ENCODE data around the gene PRTN3.
"Not testable (repeated sequence)": the region's sequence is repeated elsewhere in the genome, so short reads cannot be mapped to it uniquely, and the experiment has no call there.

PRTN3 gene

DNA sequence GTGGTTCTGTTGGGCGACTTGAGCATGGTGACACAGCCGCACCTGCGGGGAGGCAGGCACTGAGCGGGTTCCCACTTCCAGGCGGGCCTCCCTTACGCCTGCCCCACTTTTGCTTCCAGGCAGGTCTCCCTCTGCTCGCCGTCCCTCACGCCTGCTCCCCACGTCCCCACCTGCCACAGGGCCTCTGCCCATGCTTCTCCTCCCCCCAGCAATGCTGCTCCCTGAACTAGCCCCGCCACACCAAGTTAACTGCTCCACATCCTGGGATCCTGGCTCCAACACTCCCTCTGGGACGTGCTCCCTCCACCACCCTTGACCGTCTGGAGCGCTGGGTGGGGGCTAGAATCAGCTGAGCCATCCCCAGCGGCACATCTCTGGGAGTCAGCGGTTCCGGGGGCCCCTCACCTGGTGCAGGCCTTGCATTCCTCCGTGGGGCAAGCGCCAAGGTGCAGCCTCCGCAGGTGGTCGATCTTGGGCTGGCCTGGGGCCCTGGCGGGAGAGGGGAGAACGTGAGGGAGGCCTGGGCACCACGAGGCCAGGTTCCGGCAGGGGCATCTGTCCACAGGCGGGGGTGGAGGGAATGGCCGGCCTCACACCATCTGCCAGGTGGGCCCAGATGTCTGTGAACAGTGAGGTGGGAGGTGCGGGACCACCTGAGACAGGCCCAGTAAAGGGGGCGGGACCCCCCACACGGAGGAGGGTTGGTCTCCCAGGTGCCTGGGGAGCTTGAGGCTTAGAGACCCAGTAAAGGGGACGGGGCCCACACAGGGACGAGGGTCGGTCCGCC is 27.9 kb downstream of the PRTN3 start:
- no peak for DNase-seq

DNA sequence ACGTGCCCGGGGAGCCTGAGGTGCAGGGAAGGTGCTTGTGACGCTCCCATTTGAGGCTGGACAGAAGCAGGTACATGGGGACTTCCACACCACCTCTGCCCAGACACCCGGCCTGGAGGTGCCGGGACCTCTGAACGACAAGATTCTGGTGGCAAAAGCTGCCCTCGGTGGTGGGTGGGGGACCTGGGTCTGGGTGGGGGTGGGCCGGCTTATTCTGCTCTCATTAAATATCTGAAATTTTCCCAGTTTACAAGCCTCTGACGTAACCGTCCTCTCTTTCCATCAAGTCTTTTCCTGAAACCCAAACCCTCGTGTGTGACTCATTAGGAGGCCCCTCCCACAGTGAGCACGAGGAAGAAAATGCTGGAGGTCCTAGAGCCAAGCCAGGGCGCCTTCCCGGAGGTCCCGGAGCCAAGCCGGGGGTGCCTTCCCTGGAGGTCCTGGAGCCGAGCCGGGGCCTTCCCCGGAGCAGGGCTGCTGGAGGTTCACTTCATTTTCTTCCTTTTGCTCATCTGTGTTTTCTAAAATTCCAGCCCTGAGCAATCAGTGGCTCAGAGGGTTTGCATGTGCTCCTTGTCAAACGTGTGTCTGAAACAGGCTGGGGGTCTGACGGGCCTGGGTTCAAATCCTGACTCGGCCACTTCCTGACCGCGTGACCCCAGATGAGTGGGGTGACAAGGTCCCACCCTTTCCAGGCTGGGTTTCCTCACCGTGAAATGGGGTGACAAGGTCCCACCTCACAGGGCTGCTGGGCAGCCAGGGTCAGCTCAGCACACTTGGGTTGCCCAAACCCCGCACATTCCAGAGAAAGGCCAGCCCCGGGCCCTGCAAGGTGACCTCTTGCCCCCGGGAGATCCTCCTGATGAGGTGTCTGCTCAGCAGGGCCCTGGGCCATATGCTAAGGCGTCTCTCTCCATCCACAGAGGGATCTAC is 28.7 kb downstream of the PRTN3 start:
- DNase-seq, result no peak

DNA sequence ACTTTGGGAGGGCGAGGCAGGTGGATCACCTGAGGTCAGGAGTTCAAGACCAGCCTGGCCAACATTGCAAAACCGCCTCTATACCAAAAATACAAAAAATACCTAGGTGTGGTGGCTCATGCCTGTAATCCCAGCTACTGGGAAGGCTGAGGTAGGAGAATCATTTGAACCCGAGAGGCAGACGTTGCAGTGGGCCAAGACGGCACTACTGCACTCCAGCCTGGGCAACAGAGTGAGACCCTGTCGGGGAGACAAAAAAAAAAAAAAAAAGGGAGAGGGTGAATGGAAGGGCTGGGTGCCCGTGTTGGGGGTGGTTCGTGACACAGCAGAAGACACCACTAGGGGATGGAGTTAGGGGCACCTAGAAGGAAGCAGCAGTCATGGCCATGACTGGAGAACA is 29.5 kb downstream of the PRTN3 start:
- no peak for DNase-seq

DNA sequence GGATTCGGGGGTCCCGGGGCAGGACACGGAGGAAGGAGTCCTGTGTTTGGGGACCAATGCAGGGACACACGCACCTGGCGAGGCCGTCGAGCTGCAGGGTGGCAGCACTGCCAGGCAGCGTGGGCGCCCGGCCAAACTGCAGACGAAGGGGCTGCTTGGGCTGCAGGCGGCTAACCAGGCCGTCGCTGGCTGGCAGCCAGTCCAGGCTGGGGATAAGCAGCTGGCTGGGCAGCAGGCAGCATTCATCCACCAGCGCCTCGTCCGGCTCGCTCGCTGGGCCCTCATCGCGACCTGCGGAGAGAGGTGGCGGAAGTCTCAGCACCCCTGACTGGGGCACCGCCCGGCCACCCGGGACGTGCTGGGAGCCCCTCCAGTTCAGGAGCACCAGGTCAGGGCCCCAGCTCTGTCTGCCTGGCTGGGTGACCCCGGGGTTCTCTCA is 30.2 kb downstream of the PRTN3 start:
- no peak for DNase-seq

DNA sequence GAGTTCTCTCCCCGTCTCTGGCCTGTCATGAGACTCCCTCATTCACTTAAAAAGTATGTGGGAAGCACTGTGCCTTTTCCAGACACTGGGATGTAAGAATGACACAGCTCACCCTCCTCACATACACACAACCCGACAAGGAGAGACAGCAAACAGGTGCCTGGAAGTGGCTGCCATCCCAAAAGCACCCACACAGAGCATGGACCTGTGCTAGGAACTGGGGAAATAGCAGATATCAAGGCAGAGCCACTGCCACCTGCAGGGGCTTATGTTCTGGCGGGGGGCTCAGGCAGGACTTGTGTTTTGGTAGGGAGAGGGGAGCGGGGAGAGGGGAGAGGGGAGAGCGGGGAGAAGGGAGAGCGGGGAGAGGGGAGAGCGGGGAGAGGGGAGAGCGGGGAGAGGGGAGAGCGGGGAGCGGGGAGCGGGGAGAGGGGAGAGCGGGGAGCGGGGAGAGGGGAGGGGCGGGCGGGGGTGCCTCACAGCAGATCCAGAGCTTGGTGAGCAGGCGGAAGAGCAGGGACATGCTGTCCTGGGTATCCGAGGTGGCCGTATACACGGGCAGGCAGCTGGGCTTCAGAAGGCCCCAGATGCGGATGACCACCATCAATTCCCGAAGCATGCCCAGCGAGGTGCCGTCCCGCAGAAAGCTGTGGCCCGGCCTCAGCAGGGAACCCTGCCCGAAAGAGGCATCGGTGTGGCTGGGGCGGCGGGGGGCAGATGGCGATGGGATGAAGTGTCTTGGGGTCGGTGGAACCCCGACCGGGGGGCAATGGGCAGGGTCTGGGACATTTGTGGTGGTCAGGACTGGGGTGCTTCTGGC is 30.9 kb downstream of the PRTN3 start:
- no peak for DNase-seq

DNA sequence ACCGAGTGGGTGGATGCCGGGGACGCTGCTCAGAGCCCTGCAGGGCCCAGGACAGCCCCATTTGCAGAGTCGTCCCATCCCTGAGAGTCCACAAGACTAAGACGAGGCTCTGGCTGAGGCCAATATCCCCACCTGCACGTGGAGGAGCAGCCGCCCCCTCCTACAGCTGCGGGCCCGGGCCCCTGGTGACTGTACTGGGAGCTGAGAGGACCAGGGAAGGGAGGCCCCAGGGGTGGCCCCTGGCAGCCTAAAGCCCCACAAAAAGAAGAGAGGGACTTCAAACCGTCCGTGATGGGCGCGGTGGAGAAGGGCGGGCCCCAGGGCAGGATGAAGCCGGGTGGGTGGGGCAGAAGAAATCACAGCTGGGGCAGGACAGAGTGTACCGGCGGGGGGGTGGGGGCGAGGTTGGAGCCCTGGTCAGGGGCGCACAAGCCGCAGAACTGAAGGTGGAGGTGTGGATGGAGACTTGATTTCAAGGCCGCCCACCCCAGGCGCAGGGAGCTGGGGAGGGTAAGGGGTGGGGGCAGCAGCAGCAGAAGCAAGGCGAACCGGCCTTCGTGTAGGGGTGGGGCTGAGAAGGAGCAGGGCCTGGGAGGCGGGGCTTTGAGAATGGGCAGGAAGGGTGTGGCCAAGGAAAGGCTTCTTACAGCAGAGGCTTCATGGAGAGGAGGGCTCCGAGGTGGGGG is 31.6 kb downstream of the PRTN3 start:
- peak; percentile 80 for DNase-seq

DNA sequence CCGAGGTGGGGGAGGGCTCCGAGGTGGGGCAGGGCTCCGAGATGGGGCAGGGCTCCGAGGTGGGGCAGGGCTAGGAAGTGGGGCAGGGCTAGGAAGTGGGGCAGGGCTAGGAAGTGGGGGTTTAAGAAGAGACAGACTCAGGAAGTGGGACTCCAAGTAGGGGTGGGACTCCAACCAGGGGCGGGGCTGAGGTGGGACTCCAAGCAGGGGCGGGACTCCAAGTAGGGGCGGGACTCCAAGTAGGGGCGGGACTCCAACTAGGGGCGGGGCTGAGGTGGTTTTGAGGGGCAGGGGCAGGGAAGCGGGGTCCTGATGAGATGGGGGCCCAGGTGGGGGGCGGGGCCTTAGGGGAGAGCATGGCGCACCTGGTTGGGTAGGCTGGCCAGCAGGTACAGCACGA is 32.3 kb downstream of the PRTN3 start:
- DNase-seq, result peak; percentile 82

DNA sequence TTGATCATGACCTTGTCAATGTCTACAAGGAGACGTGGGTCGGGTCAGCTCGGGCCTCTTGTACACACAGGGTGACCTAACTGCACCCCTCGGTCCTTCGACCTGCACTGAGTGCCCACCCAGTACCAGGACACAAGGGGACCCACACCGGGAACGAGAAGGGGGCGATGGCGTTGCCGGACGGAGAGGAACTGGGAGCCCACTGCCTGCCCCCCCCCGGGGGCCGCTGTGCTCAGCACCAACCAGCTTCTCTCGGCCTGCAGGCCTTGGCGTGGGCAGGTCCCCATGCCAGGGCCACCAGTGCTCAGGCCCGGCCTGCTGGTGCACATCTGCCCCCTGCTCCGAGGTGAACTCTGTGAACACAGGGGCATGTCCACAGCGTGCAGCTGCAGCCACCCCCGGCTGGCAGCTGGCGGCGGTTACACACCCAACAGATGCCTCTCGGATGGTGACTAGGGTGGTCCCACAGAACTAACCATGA is 32.8 kb downstream of the PRTN3 start:
- DNase-seq, result no peak

DNA sequence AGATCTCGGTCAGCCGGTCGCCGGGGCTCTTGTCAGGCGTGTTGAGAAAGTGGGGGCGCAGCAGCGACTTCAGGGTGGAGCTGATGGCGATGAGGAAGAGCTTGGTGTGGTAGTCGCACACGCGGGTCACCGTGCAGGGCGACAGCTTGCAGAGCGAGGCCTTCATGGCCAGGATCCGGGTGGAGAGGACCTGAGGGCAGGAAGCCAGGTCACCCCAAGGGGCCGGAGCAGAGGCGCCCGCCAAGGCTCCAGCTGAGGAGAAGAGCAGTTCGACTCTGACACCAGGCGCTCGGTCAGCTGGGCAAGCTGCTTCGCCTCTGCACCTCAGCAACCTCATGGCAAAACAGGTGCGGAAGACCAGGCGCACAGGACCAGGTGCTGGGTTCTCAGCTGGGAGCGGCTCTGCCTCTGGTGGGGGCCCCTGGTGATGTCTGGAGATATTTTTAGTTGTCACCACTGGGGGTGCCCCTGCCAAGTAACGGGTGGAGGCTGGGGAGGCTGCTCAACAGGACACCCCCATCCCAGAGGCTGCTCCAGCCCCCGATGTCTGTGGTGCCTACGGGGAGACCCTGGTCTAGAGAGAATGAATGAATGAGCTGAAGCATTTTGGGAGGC is 34.6 kb downstream of the PRTN3 start:
- DNase-seq, result no peak

DNA sequence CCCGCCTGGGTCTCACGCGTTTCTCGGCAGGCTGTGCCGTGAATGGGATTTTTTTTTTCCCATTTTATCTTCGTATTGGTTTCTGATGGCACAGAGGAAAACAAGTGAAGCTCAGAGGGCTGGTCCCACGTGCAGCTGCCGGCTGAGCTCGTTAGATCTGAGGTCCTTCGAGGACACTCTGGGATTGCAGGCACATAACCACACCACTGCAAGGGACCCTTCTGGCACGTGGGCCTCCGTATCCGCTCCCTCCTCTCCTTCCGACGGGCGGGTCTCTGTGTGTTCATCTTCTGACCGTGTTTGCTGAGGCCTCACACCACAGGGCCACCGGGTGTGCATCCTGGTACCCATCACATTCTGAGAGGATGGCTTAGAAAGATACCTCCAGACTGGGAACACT is 35.3 kb downstream of the PRTN3 start:
- DNase-seq, result no peak

DNA sequence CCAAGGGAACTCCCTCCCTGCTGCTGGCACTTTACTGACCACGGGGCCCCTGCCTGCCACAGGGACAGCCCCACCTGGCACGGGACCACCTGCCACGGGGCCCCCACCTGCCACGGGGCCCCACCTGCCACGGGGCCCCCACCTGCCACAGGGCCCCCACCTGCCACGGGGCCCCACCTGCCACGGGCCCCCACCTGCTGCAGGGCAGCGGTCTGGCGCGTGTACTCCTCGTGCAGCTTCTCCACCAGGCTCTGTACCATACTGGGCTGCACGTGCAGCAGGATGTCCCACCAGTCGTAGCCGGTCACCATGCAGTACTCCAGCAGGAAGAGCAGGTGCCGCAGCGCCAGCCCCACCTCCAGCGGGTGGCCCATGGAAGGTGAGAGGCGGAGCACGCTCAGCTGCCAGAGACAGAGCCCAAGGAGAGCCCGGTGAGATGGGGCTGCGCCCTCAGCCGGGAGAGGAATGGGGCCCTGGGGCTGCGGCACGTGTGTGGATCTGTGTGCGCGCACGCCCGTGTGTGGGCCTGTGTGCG is 36.0 kb downstream of the PRTN3 start:
- no peak for DNase-seq

DNA sequence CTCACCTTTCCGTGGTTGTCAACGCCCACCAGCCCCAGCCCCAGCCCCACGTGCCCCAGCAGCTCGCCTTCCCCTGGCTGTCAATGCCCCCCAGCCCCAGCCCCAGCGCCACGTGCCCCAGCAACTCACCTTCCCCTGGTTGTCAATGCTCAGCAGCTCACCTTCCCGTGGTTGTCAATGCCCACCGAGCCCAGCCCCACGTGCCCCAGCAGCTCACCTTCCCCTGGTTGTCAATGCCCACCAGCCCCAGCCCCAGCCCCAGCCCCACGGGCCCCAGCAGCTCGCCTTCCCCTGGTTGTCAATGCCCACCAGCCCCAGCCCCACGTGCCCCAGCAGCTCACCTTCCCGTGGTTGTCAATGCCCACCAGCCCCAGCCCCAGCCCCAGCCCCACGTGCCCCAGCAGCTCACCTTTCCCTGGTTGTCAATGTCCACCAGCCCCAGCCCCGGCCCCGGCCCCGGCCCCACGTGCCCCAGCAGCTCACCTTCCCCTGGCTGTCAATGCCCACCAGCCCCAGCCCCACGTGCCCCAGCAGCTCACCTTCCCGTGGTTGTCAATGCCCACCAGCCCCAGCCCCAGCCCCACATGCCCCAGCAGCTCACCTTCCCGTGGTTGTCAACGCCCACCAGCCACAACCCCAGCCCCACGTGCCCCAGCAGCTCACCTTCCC is 37.3 kb downstream of the PRTN3 start:
- not testable (repeated sequence) for DNase-seq

DNA sequence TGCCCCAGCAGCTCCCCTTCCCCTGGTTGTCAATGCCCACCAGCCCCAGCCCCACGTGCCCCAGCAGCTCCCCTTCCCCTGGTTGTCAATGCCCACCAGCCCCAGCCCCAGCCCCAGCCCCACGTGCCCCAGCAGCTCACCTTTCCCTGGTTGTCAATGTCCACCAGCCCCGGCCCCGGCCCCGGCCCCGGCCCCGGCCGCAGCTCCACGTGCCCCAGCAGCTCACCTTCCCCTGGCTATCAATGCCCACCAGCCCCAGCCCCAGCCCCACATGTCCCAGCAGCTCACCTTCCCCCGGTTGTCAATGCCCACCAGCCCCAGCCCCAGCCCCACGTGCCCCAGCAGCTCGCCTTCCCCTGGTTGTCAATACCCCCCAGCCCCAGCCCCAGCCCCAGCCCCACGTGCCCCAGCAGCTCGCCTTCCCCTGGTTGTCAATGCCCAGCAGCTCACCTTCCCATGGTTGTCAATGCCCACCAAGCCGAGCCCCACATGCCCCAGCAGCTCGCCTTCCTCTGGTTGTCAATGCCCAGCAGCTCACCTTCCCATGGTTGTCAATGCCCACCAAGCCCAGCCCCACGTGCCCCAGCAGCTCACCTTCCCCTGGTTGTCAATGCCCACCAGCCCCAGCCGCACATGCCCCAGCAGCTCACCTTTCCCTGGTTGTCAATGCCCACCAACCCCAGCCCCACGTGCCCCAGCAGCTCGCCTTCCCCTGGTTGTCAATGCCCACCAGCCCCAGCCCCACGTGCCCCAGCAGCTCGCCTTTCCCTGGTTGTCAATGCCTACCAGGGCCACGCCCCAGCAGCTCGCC is 38.2 kb downstream of the PRTN3 start:
- DNase-seq, result not testable (repeated sequence)

DNA sequence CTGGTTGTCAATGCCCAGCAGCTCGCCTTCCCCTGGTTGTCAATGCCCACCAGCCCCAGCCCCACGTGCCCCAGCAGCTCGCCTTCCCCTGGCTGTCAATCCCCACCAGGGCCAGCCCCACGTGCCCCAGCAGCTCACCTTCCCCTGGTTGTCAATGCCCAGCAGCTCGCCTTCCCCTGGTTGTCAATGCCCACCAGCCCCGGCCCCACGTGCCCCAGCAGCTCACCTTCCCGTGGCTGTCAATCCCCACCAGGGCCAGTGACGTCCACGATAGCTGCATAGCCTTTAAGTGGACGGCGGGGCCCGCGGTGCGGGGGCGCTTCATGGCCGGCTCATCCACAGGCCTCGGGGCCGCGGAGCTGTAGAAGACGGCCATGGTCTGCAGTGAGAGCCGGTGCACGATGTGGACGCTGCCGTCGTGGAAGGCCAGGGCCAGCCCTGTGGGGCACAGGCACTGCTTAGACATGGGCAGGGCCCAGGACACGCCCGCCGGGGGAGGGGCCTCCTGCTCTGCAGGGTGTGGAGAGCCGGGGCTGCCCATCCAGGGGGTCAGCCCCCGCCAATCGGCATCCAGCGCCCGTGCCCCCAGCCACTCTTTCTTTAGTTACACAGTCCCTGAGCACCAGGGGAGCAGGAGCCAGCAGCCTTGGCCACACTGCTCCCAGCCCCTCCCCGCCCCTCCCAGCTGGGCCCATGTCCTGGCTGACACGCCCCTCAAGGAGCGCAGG is 39.1 kb downstream of the PRTN3 start:
- DNase-seq, result no peak

DNA sequence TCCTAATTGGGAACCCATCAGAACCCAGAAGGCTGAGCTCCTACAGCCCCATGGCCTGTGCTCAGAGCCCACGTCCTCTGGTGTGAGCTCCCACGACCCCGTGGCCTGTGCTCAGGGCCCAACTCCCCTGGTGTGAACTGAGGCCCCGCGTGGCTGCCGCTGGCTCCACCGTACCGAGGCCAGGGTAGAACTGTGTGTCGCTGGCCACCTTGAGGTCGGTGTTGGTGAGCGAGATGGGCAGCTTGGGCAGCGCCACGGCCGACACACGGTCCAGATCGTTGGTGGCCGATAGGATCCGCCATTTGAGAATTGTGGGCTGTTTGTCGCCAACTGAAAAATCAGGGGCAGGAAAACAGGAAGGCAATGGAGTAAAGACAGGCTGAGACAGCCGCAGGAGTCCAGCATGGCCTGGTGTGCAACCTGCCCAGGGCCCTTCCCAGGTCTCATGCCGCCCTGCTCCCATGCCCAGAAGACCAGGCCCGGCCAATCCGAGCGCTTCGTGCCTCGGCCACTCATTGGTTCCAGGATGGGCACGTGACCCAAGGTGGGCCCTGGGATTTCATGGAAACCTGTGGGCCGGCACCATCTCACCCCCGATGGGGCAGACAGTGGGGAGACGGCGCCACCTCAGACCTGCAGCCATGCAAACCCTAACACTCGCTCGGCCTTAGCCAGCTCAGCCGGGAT is 40.7 kb downstream of the PRTN3 start:
- no peak for DNase-seq

DNA sequence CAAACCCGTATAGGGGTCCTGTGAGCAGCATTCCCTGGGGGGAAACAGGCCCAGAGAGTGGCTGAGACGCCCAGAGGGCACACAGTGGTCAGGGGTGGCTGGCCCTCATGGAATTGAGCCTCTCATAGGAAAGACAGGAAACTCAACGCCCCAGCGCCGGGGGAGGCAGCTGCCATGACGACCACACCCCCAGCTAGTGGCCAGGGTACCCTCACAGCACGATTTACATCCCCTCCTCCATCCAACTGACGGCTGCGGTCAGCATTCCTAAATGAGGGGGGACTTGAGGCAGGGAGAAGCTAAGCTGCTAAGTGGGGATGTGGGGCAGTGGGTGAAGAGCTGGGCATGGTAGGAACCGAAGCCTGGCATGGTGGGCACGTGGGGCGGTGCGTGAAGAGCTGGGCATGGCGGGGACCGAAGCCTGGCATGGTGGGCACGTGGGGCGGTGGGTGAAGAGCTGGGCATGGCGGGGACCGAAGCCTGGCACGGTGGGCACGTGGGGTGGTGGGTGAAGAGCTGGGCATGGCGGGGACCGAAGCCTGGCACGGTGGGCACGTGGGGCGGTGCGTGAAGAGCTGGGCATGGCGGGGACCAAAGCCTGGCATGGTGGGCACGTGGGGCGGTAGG is 42.2 kb downstream of the PRTN3 start:
- no peak for DNase-seq

DNA sequence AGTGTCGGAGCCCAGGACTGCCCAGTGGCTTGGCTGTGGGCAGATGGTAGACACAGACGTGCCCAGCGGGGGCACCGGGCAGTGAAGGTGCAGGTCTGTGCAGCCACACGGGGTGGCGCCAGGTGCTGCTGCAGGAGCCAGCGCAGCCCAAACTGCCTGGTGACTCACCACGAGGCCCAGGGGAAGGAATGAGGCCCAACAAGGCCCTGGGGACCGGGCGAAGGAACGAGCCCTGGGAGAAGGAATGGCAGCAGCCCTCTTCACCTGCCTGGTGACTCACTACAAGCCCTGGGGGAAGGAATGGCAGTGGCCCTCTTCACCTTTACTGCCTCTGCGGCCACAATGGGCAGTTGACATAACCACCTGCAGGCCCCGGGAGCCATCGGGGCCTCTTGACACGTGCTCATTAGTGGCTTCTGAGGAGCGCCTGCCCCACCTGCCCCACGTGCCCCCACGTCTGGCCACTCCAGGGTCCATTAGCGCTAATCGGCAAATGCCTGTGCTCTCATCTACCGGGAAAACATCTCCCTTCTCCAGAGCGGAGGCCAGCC is 42.9 kb downstream of the PRTN3 start:
- DNase-seq, result no peak
